Suprapubic skin (tissue), 4 donors: ENCODE results near the gene SPINK5. TPM values are rescaled to one million over a fixed set of nuclear protein-coding genes. Genes with fewer than 3 reads are reported as not detected.

Source experiments
- DNase-seq, 2 donors: peaks; one replicate each; pipeline ENCODE4 v3.0.0-alpha.2; 2019; ENCODE audit warnings: low spot score in 2 of 2
- H3K27ac ChIP-seq: fragments of 200-600 bp; sonication (generic); one replicate; pipeline ENCODE4 v1.5.1; 2019
- H3K27me3 ChIP-seq: fragments of 200-600 bp; sonication (generic); one replicate; pipeline ENCODE4 v1.5.1; 2019
- H3K36me3 ChIP-seq: fragments of 200-600 bp; sonication (generic); one replicate; pipeline ENCODE4 v1.5.1; 2019
- H3K4me1 ChIP-seq: fragments of 200-600 bp; sonication (generic); one replicate; pipeline ENCODE4 v1.5.1; 2019
- H3K4me3 ChIP-seq: fragments of 200-600 bp; sonication (generic); one replicate; pipeline ENCODE4 v1.5.1; 2019; ENCODE audit warnings: mild to moderate bottlenecking
- H3K9me3 ChIP-seq: fragments of 200-600 bp; sonication (generic); one replicate; pipeline ENCODE4 v1.5.1; 2019
- CTCF ChIP-seq, 2 donors: fragments of 200-600 bp in 1 of 2; fragments of 450-650 bp in 1 of 2; sonication (generic) in 1 of 2; IDR thresholded peaks; one replicate each; pipeline ENCODE4 v1.5.1; 2016 to 2019; ENCODE audit warnings: antibody characterized with exemption in 2 of 2, mild to moderate bottlenecking in 1 of 2, moderate library complexity in 1 of 2
- EP300 ChIP-seq: sonication (generic); formaldehyde crosslinking; IDR thresholded peaks from one replicate; pipeline ENCODE4 v1.6.1; 2017; ENCODE audit warnings: antibody characterized with exemption
- POLR2A ChIP-seq, 2 donors: fragments of 450-650 bp; IDR thresholded peaks; one replicate each; pipeline ENCODE4 v1.6.1; 2017; ENCODE audit warnings: antibody characterized with exemption in 2 of 2, mild to moderate bottlenecking in 2 of 2, moderate library complexity in 2 of 2
- POLR2AphosphoS5 ChIP-seq, 3 donors: sonication (generic); formaldehyde crosslinking; IDR thresholded peaks; one replicate each; pipeline ENCODE4 v1.6.1; 2017; ENCODE audit warnings: antibody characterized with exemption in 3 of 3
- WGBS: methylation state at CpG from one replicate; pipeline ENCODE4 v1.1.5; 2018; 5-methylcytosine and 5-hydroxymethylcytosine counted together
- total RNA-seq, 4 donors: library from RNA; depleted of rRNA; stranded (reverse); fragments of >200 nt; gene quantifications; one replicate each; pipeline ENCODE4 v1.1.0, GENCODE V29; 2016

Gene SPINK5
- total RNA-seq, 4 donors from 2014 or later, result 172 to 373 (median 245) TPM

- TF ChIP-seq EP300, result no peak
- TF ChIP-seq CTCF (IDR thresholded peaks at IDR 0.05), result no peak
- no peak for TF ChIP-seq POLR2AphosphoS5 (IDR thresholded peaks at IDR 0.05)
- TF ChIP-seq POLR2A (IDR thresholded peaks at IDR 0.05), result no peak
These were observed 2.9 kb upstream of the SPINK5 start for GRCh38 chr5:148060881-148061280.

GRCh38 chr5:148070621-148071020 lies 6.8 kb downstream of the SPINK5 start:
- H3K27ac ChIP-seq, result no peak overlapping the region
- no peaks in the 10 kb centered on the region for H3K36me3 ChIP-seq
- peaks cover 6% of the 10 kb centered on the region for H3K4me1 ChIP-seq
- H3K4me3 ChIP-seq, result no peak overlapping the region
- DNase-seq, result no peak
- no peaks in the 10 kb centered on the region for H3K9me3 ChIP-seq
- no peak for TF ChIP-seq CTCF (IDR thresholded peaks at IDR 0.05)
- no peak for TF ChIP-seq POLR2A (IDR thresholded peaks at IDR 0.05)
- no peak for TF ChIP-seq EP300
- TF ChIP-seq POLR2AphosphoS5 (IDR thresholded peaks at IDR 0.05), result no peak
- WGBS, result 43% methylated on average over 1 of the region's 1 CpG
- H3K27me3 ChIP-seq, result no peaks in the 10 kb centered on the region

More at GRCh38 chr5:148060881-148061280, 2.9 kb upstream of the SPINK5 start:
- Histone ChIP-seq H3K4me1 (no peaks in the 10 kb centered on the region), H3K9me3 (peaks cover 6% of the 10 kb centered on the region), H3K4me3 (no peak overlapping the region), H3K27ac (no peak overlapping the region), H3K27me3 (no peaks in the 10 kb centered on the region), H3K36me3 (no peaks in the 10 kb centered on the region)
- no peak for DNase-seq

- H3K4me3 ChIP-seq, result no peak overlapping the region
- H3K36me3 ChIP-seq, result no peaks in the 10 kb centered on the region
- no peak for DNase-seq
- H3K4me1 ChIP-seq, result peaks cover 2% of the 10 kb centered on the region
- WGBS, result 49% methylated on average over 2 of the region's 2 CpGs
- peak overlapping the region; percentile 18 for H3K27ac ChIP-seq
- H3K9me3 ChIP-seq, result no peaks in the 10 kb centered on the region
- H3K27me3 ChIP-seq, result no peaks in the 10 kb centered on the region
- no peak for TF ChIP-seq CTCF (IDR thresholded peaks at IDR 0.05)
These were observed 8.4 kb downstream of the SPINK5 start for GRCh38 chr5:148072207-148072606.

- Histone ChIP-seq H3K9me3 (no peaks in the 10 kb centered on the region), H3K4me1 (peaks cover 2% of the 10 kb centered on the region), H3K36me3 (no peaks in the 10 kb centered on the region), H3K27me3 (no peaks in the 10 kb centered on the region), H3K27ac (no peak overlapping the region), H3K4me3 (no peak overlapping the region)
- 81% methylated on average over 2 of the region's 2 CpGs for WGBS
- DNase-seq, result no peak
- TF ChIP-seq EP300, result no peak
- no peak for TF ChIP-seq CTCF (IDR thresholded peaks at IDR 0.05)
- TF ChIP-seq POLR2A (IDR thresholded peaks at IDR 0.05), result no peak
- TF ChIP-seq POLR2AphosphoS5 (IDR thresholded peaks at IDR 0.05), result no peak
These were observed 11.7 kb downstream of the SPINK5 start for GRCh38 chr5:148075529-148075928.

GRCh38 chr5:148083203-148083602 lies 19.4 kb downstream of the SPINK5 start:
- no peaks in the 10 kb centered on the region for H3K4me1 ChIP-seq
- H3K27ac ChIP-seq, result no peak overlapping the region
- H3K27me3 ChIP-seq, result no peaks in the 10 kb centered on the region
- TF ChIP-seq POLR2AphosphoS5 (IDR thresholded peaks at IDR 0.05) (no peak), CTCF (IDR thresholded peaks at IDR 0.05) (no peak), EP300 (no peak), POLR2A (IDR thresholded peaks at IDR 0.05) (no peak)
- 92% methylated on average over 1 of the region's 1 CpG for WGBS
- no peak overlapping the region for H3K4me3 ChIP-seq
- no peaks in the 10 kb centered on the region for H3K36me3 ChIP-seq
- DNase-seq, result no peak
- no peaks in the 10 kb centered on the region for H3K9me3 ChIP-seq
